HG03520 (cell line): ENCODE data around the gene PTK6.
"Not testable (repeated sequence)": the region's sequence is repeated elsewhere in the genome, so short reads cannot be mapped to it uniquely, and the experiment has no call there.

Experiments
- ATAC-seq: cut with Tn5 transposase; IDR thresholded peaks from one replicate; pipeline ENCODE4 v1.9.1; 2021; ENCODE audit warnings: mild to moderate bottlenecking, moderate library complexity; ENCODE audit not compliant: unreplicated experiment

Gene PTK6

GRCh38 chr20:63536997-63537524 lies at the start of gene PTK6:
TSS of gene PTK6 (minus strand) at chr20:63537376. CDS start at chr20:63537314, 62 bp downstream.
- ATAC-seq: peak; percentile 10

GRCh38 chr20:63586797-63587196 lies 49.6 kb upstream of the PTK6 start:
- ATAC-seq: no peak

- ATAC-seq: no peak
Measured at GRCh38 chr20:63585616-63586565, 48.7 kb upstream of the PTK6 start.

- ATAC-seq: no peak
Measured at GRCh38 chr20:63582382-63583063, 45.3 kb upstream of the PTK6 start.

GRCh38 chr20:63580796-63581461 lies 43.8 kb upstream of the PTK6 start:
- ATAC-seq: no peak

- no peak for ATAC-seq
Measured at GRCh38 chr20:63579017-63579694, 42.0 kb upstream of the PTK6 start.

GRCh38 chr20:63578224-63579016 lies 41.2 kb upstream of the PTK6 start:
- ATAC-seq: no peak

- ATAC-seq: no peak
Measured at GRCh38 chr20:63577317-63577894, 40.2 kb upstream of the PTK6 start.

GRCh38 chr20:63576311-63576710 lies 39.1 kb upstream of the PTK6 start:
- no peak for ATAC-seq

- no peak for ATAC-seq
Measured at GRCh38 chr20:63574829-63575743, 37.9 kb upstream of the PTK6 start.

- ATAC-seq: no peak
Measured at GRCh38 chr20:63574156-63574828, 37.1 kb upstream of the PTK6 start, which contains the start of gene HELZ2. TSS of gene HELZ2 (minus strand) at chr20:63574239. CDS start at chr20:63572385, 1,854 bp downstream.

GRCh38 chr20:63573647-63574131 lies 36.5 kb upstream of the PTK6 start:
- no peak for ATAC-seq

- no peak for ATAC-seq
Measured at GRCh38 chr20:63572788-63573646, 35.8 kb upstream of the PTK6 start.

GRCh38 chr20:63572071-63572787 lies 35.1 kb upstream of the PTK6 start:
- ATAC-seq: no peak

GRCh38 chr20:63571087-63571478 lies 33.9 kb upstream of the PTK6 start:
- ATAC-seq: not testable (repeated sequence)
